Fibroblast of villous mesenchyme (primary cell): Measurements from ENCODE around the gene JMY. TPM values are rescaled to one million over a fixed set of nuclear protein-coding genes. Genes with fewer than 3 reads are reported as not detected.
A peak's percentile ranks its signal among the peaks of the same experiment; 100 is the strongest.

Source experiments
- DNase-seq: peaks from one replicate; pipeline ENCODE4 v3.0.0-alpha.2; 2010; ENCODE audit warnings: low read depth
- H3K4me3 ChIP-seq: 2 replicates; pipeline ENCODE4 v1.5.1; 2011; ENCODE audit warnings: low read depth, mild to moderate bottlenecking, low read length
- CTCF ChIP-seq: IDR thresholded peaks from 2 replicates; pipeline ENCODE4 v1.5.1; 2012; ENCODE audit warnings: low read depth, mild to moderate bottlenecking, low read length; ENCODE audit not compliant: insufficient read depth
- total RNA-seq: library from RNA; depleted of rRNA; stranded (reverse); fragments of >200 nt; gene quantifications from 2 replicates; pipeline ENCODE4 v1.2.3, GENCODE V29; 2012

Gene JMY
- total RNA-seq, 1 donor: 9.1 TPM

GRCh38 chr5:79259810-79260209 is 23.9 kb downstream of the JMY start:
- no peak overlapping the region for H3K4me3 ChIP-seq
- no peak for TF ChIP-seq CTCF
- DNase-seq: no peak

GRCh38 chr5:79261897-79262296 is 26.0 kb downstream of the JMY start:
- DNase-seq: no peak
- H3K4me3 ChIP-seq: no peak overlapping the region
- no peak for TF ChIP-seq CTCF

GRCh38 chr5:79263290-79263689 is 27.4 kb downstream of the JMY start:
- H3K4me3 ChIP-seq: no peak overlapping the region
- TF ChIP-seq CTCF: no peak
- DNase-seq: no peak

- H3K4me3 ChIP-seq: no peak overlapping the region
- DNase-seq: no peak
- TF ChIP-seq CTCF: no peak
Measured at GRCh38 chr5:79267180-79267579, 31.2 kb downstream of the JMY start.

- H3K4me3 ChIP-seq: no peak overlapping the region
- no peak for TF ChIP-seq CTCF
- DNase-seq: no peak
Measured at GRCh38 chr5:79269733-79270166, 33.8 kb downstream of the JMY start.

GRCh38 chr5:79273341-79273740 is 37.4 kb downstream of the JMY start:
- no peak overlapping the region for H3K4me3 ChIP-seq
- no peak for DNase-seq
- TF ChIP-seq CTCF: no peak

- peak; percentile 25 for DNase-seq
- no peak overlapping the region for H3K4me3 ChIP-seq
- TF ChIP-seq CTCF: no peak
Measured at GRCh38 chr5:79284846-79285245, 48.9 kb downstream of the JMY start.
